ENCODE results near the gene BARX1.

The BARX1 gene

DNA sequence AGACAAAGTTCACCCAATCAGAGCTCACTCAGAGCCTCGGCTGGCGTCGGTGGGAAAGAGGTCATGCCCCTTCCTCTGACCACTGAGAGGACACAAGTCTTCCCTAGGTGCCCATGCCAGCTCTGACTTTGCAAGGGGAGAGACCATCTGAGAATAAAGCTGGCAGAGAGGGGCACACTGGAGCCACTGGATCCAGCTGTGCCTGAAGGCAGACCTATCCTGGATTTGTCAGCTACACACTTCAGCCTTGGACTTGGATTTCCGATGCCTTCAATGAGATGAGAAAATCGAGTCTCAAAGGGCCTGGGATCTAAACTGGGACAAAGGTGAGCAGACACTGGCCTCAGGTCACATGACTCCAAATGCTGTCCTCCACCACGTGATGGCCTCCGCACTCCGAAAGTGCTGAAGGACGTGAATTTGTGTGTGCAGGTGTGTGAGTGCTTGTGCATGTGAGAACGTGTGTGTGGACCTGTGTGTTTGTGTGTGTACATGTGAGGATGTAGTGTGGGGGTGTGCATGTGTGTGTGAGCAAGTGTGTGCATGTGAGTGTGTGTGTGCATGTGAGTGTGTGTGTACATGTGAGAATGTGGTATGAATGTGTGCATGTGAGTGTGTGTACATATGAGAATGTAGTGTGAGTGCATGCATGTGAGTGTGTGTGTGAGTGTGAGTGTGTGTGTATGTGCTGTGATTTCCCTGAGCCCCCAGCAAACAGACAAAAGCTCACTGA lies 37.9 kb downstream of the BARX1 start:
- DNase-seq (ENCODE audit: low read depth in 2 of 2), result no peak

- DNase-seq (ENCODE audit: low read depth in 2 of 2), result no peak
Measured at GRCh38 chr9:93916358-93916757, 38.8 kb downstream of the BARX1 start.

DNA sequence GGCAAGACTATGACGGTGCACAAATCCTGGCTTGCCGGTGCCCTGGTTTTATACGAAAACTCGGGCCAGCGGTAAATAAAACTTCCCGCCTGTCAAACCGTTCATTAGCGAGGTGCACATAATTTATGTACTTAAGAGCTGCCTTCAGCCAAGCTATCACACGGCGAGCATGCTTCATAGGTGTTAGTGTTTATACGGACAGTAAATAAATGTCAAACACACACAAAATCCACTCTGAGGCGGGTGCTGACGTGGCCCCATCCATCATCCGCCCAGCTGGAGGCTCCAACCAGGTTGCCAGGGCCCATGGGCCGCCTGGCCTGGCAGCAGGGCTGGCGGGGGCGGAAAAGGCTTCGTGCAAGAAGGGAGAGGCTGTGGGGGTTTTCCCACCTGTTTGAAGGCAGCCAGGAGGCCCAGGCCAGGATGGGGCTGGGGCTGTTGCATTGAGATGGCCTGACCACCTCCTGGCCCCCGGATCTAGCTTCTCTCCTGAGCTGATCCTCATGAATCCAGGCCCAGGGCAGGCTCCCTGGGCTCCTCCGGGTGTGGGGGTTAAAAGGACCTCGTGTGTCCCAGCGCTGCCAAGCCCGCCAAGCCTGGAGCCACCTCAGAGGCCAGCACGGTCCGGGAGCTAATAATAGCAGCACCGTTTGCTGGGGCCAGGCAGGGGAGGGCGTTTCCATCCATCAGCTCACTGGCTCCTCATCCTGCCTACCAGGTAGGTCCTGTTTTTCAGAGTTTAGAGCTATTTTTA lies 43.2 kb downstream of the BARX1 start:
- no peak for DNase-seq (ENCODE audit: low read depth in 2 of 2)

GRCh38 chr9:93911136-93911745 lies 43.9 kb downstream of the BARX1 start:
- no peak for DNase-seq (ENCODE audit: low read depth in 2 of 2)

GRCh38 chr9:93910598-93910997 lies 44.6 kb downstream of the BARX1 start:
- no peak for DNase-seq (ENCODE audit: low read depth in 2 of 2)

- DNase-seq (ENCODE audit: low read depth in 2 of 2), result no peak
Measured at GRCh38 chr9:93910196-93910595, 45.0 kb downstream of the BARX1 start.

GRCh38 chr9:93909242-93909616 lies 45.9 kb downstream of the BARX1 start:
- DNase-seq (ENCODE audit: low read depth in 2 of 2), result no peak

- DNase-seq (ENCODE audit: low read depth in 2 of 2), result no peak
Measured at GRCh38 chr9:93908591-93909241, 46.4 kb downstream of the BARX1 start.

GRCh38 chr9:93907551-93908199 lies 47.5 kb downstream of the BARX1 start:
- DNase-seq (ENCODE audit: low read depth in 2 of 2), result no peak

GRCh38 chr9:93906195-93906880 lies 48.8 kb downstream of the BARX1 start:
- no peak for DNase-seq (ENCODE audit: low read depth in 2 of 2)

DNA sequence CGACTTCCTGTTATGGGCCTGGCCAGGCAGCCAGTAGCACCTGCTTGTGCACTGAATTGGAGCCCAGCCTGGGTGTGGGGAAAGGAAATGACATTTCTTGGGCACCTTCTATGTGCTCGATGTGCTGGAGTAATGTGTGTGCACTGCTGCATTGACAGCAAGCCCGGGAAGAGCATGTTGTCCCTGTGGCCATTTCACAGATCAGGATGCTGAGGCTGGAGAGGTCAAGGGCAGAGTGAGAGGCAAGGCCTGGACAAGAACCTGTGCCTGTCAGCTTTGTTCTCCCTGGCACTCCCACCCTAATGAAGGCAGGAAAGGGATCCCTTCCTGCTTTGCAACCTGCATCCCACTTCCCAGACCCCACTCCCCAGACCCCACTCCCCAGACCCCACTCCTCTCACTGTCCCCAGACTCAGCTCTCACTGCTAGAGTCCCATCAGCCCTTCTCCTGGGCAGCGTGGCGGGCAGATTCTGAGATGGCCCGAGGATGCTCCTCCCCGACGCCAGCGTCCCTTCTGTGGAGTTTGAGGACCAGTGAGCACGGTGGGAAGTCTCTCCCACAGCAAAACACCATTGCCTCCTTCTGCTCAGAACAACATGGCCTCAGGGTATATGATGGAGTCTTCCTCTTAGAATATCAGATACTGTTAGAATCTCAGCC lies 49.6 kb downstream of the BARX1 start:
- DNase-seq (ENCODE audit: low read depth in 2 of 2), result no peak

DNA sequence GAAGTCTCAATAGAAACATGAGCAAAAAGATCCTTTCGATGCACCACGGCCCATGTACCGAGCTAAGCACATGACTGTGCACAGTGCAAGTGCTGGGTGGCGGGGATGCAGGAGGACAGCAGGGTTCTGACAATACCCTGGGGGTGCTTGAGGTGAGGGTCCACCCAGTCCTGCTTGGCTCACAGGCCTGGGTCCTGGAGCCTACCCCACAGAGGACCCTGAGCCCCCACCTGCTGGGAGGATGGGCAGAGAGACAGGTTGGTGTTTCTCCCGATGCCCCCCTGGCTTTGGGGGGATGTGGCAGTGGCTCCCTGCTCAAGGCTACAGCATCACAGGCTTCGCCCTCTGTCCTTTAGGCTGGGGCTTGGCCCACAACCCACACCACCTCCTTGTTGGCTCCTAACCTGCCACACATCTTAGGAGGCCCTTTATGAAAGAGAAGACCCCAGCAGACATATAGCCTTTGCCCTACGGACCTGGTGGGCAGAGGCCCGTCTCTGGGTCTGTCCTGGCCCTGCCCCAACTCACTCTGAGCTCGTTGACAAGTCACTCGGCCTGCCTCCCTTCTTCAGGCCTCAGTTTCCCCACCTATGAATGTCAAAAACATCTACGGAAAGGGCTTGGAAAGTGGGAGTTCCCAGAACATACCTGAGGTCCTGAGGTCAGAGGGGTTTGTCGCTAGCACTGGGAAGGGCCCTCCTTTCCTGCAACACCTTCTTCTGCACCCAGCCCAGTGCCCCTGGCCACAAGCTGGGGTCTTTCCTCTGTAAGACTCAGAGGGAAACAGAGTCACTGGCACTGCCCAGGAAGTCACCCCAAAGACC lies 50.3 kb downstream of the BARX1 start:
- no peak for DNase-seq (ENCODE audit: low read depth in 2 of 2)

- DNase-seq (ENCODE audit: low read depth in 2 of 2), result no peak
Measured at GRCh38 chr9:93903886-93904648, 51.1 kb downstream of the BARX1 start.

GRCh38 chr9:93902780-93903655 lies 52.1 kb downstream of the BARX1 start:
- DNase-seq (ENCODE audit: low read depth in 2 of 2), result no peak

GRCh38 chr9:93902051-93902779 lies 52.9 kb downstream of the BARX1 start:
- DNase-seq (ENCODE audit: low read depth in 2 of 2), result no peak
